H1 (cell line): ENCODE data around the gene SKAP2. TPM values are rescaled to one million over a fixed set of nuclear protein-coding genes. Genes with fewer than 3 reads are reported as not detected.

Experiments used
- CTCF ChIA-PET: fragments of 300-600 bp; sonication (Branson Sonifier 250); formaldehyde crosslinking; loops from one replicate; lab custom pipeline; 2021; ENCODE audit not compliant: partially characterized antibody; lab: Charles Lee
- POLR2A ChIA-PET: fragments of 300-600 bp; sonication (Branson Sonifier 250); formaldehyde crosslinking; loops from one replicate; lab custom pipeline; 2021; ENCODE audit warnings: inconsistent platforms; ENCODE audit not compliant: partially characterized antibody; lab: Charles Lee
- DNase-seq, 2 experiments: peaks; one replicate each; pipeline versions ENCODE4 v3.0.0 to v3.0.0-alpha.2; 2010 to 2022; ENCODE audit warnings: low spot score in 2 of 2, low read depth in 1 of 2, mixed read lengths in 1 of 2
- FAIRE-seq: peaks from 2 replicates; lab custom pipeline; 2011; peaks lifted over from hg19 to GRCh38; lab: Jason Lieb, UNC
- H2AFZ ChIP-seq: 2 replicates; pipeline ENCODE4 v1.8.1; 2012; ENCODE audit warnings: low read length, inconsistent platforms
- H2AK5ac ChIP-seq: 2 replicates; pipeline ENCODE4 v1.6.1; 2013; ENCODE audit warnings: low read depth, low read length
- H2BK120ac ChIP-seq: replicated peaks from 2 replicates; pipeline ENCODE3; 2013; ENCODE audit warnings: low read depth, low read length, inconsistent platforms
- H2BK12ac ChIP-seq: 2 replicates; pipeline ENCODE4 v1.6.1; 2013; ENCODE audit warnings: low read depth, low read length
- H2BK15ac ChIP-seq: 2 replicates; pipeline ENCODE4 v1.6.1; 2013; ENCODE audit warnings: low read length
- H2BK20ac ChIP-seq: 2 replicates; pipeline ENCODE4 v1.6.1; 2013; ENCODE audit warnings: low read length
- H2BK5ac ChIP-seq: 2 replicates; pipeline ENCODE4 v1.6.1; 2013; ENCODE audit warnings: low read depth, low read length
- H3K14ac ChIP-seq: 2 replicates; pipeline ENCODE4 v1.6.1; 2013; ENCODE audit warnings: inconsistent platforms; ENCODE audit not compliant: insufficient read length
- H3K18ac ChIP-seq: 2 replicates; pipeline ENCODE4 v1.6.1; 2013; ENCODE audit warnings: low read length; ENCODE audit errors: extremely low read depth
- H3K23ac ChIP-seq: 2 replicates; pipeline ENCODE4 v1.6.1; 2013; ENCODE audit warnings: inconsistent platforms; ENCODE audit not compliant: insufficient read length
- H3K23me2 ChIP-seq: 2 replicates; pipeline ENCODE4 v1.6.1; 2013; ENCODE audit warnings: low read depth, low read length
- H3K27ac ChIP-seq: 2 replicates; pipeline ENCODE4 v1.6.1; 2011; ENCODE audit warnings: low read depth, low read length, inconsistent platforms
- H3K27me3 ChIP-seq, 4 experiments: replicated peaks in 1 of 4; 1 replicate in 1 of 4; 2 replicates in 3 of 4; pipeline versions ENCODE4 v1.6.1 to v1.8.1; 2011 to 2013; ENCODE audit warnings: low read length in 3 of 4, mild to moderate bottlenecking in 3 of 4, inconsistent platforms in 2 of 4, mixed read lengths in 2 of 4, moderate library complexity in 1 of 4; ENCODE audit not compliant: control insufficient read depth in 3 of 4, insufficient read depth in 3 of 4; ENCODE audit errors: extremely low read depth in 1 of 4
- H3K36me3 ChIP-seq, 4 experiments: 2 replicates each; pipeline versions ENCODE4 v1.6.1 to v1.8.1; 2011 to 2013; ENCODE audit warnings: mild to moderate bottlenecking in 4 of 4, low read length in 3 of 4, moderate library complexity in 2 of 4, control low read depth in 1 of 4, inconsistent platforms in 1 of 4; ENCODE audit not compliant: insufficient read depth in 4 of 4, control insufficient read depth in 2 of 4
- H3K4ac ChIP-seq: replicated peaks from 2 replicates; pipeline ENCODE3; 2013; ENCODE audit warnings: low read length, low read depth, mixed read lengths, inconsistent platforms; ENCODE audit not compliant: insufficient read length
- H3K4me1 ChIP-seq, 4 experiments: replicated peaks in 1 of 4; 1 replicate in 1 of 4; 2 replicates in 3 of 4; pipeline versions ENCODE4 v1.6.1 to v1.8.1; 2011 to 2013; ENCODE audit warnings: low read length in 3 of 4, inconsistent platforms in 2 of 4, mixed read lengths in 1 of 4; ENCODE audit not compliant: insufficient read depth in 4 of 4, control insufficient read depth in 3 of 4
- H3K4me2 ChIP-seq, 2 experiments: 2 replicates each; pipeline versions ENCODE4 v1.6.1 to v1.8.1; 2011 to 2013; ENCODE audit warnings: low read depth in 2 of 2, low read length in 2 of 2, control low read depth in 1 of 2, inconsistent platforms in 1 of 2, mild to moderate bottlenecking in 1 of 2; ENCODE audit not compliant: insufficient read depth in 1 of 2
- H3K4me3 ChIP-seq, 4 experiments: fragments of 200-600, 300-600 bp in 1 of 4; sonication (generic), shearing (Covaris generic), sonication (Bioruptor Twin) in 1 of 4; 2 replicates each; pipeline versions ENCODE4 v1.5.1 to v1.8.1; 2011 to 2016; ENCODE audit warnings: low read length in 4 of 4, low read depth in 3 of 4, control low read depth in 2 of 4, inconsistent platforms in 2 of 4, mild to moderate bottlenecking in 2 of 4, mixed read lengths in 1 of 4, moderate library complexity in 1 of 4; ENCODE audit not compliant: insufficient read depth in 2 of 4; ENCODE audit errors: extremely low read depth in 1 of 4
- H3K56ac ChIP-seq: replicated peaks from 2 replicates; pipeline ENCODE3; 2013; ENCODE audit warnings: low read depth, mild to moderate bottlenecking, mixed read lengths, low read length, inconsistent platforms; ENCODE audit not compliant: insufficient read length
- H3K79me1 ChIP-seq: 2 replicates; pipeline ENCODE4 v1.6.1; 2013; ENCODE audit warnings: low read depth, low read length, control low read depth
- H3K79me2 ChIP-seq, 2 experiments: 2 replicates each; pipeline versions ENCODE4 v1.6.1 to v1.8.1; 2012 to 2013; ENCODE audit warnings: low read length in 2 of 2, mild to moderate bottlenecking in 2 of 2, inconsistent platforms in 1 of 2; ENCODE audit not compliant: insufficient read depth in 2 of 2, control insufficient read depth in 1 of 2
- H3K9ac ChIP-seq, 4 experiments: replicated peaks in 1 of 4; 1 replicate in 1 of 4; 2 replicates in 3 of 4; pipeline versions ENCODE4 v1.6.1 to v1.8.1; 2011 to 2013; ENCODE audit warnings: low read depth in 3 of 4, low read length in 3 of 4, control low read depth in 2 of 4, mild to moderate bottlenecking in 2 of 4, moderate library complexity in 2 of 4, inconsistent platforms in 1 of 4; ENCODE audit errors: extremely low read depth in 1 of 4
- H3K9me3 ChIP-seq, 2 experiments: 2 replicates each; pipeline versions ENCODE4 v1.6.1 to v1.8.1; 2012 to 2013; ENCODE audit warnings: mild to moderate bottlenecking in 2 of 2, moderate library complexity in 2 of 2, control low read depth in 1 of 2, inconsistent platforms in 1 of 2, low read depth in 1 of 2, low read length in 1 of 2, mixed read lengths in 1 of 2; ENCODE audit not compliant: insufficient read depth in 2 of 2
- H4K20me1 ChIP-seq, 2 experiments: replicated peaks in 1 of 2; 2 replicates each; pipeline versions ENCODE3 to v1.8.1; 2011 to 2013; ENCODE audit warnings: inconsistent platforms in 2 of 2, low read length in 2 of 2, mild to moderate bottlenecking in 1 of 2; ENCODE audit not compliant: insufficient read depth in 2 of 2, control insufficient read depth in 1 of 2
- H4K5ac ChIP-seq: 2 replicates; pipeline ENCODE4 v1.6.1; 2013; ENCODE audit warnings: low read length, low read depth, mixed read lengths, inconsistent platforms; ENCODE audit not compliant: insufficient read length
- H4K8ac ChIP-seq: 2 replicates; pipeline ENCODE4 v1.8.0; 2013; ENCODE audit warnings: mild to moderate bottlenecking, moderate library complexity, low read length, inconsistent platforms; ENCODE audit not compliant: insufficient read depth; ENCODE audit errors: extremely low read depth
- H4K91ac ChIP-seq: replicated peaks from 2 replicates; pipeline ENCODE3; 2013; ENCODE audit warnings: low read length, mixed read lengths, inconsistent platforms; ENCODE audit not compliant: insufficient read length
- CHD2 ChIP-seq: IDR thresholded peaks from 2 replicates; pipeline ENCODE4 v1.6.1; 2012; ENCODE audit warnings: low read length, improper control_type of control experiment
- EGR1 ChIP-seq: IDR thresholded peaks from 2 replicates; pipeline ENCODE4 v1.6.1; 2011; ENCODE audit warnings: low read depth, low read length, borderline replicate concordance
- JUND ChIP-seq: IDR thresholded peaks from 2 replicates; pipeline ENCODE4 v1.6.1; 2011; ENCODE audit warnings: mild to moderate bottlenecking, improper control_type of control experiment, low read length
- KDM4A ChIP-seq: IDR thresholded peaks from one replicate; pipeline ENCODE4 v1.7.1; 2012; ENCODE audit warnings: low read depth, mild to moderate bottlenecking, moderate library complexity, low read length, inconsistent platforms; ENCODE audit not compliant: severe bottlenecking
- KDM5A ChIP-seq: fragments of 200-600 bp; IDR thresholded peaks from 2 replicates; pipeline ENCODE4 v1.7.1; 2012; ENCODE audit warnings: mild to moderate bottlenecking, low read length, inconsistent platforms, mixed read lengths
- NANOG ChIP-seq: IDR thresholded peaks from 2 replicates; pipeline ENCODE4 v1.6.1; 2011; ENCODE audit warnings: low read length, low read depth, mild to moderate bottlenecking, inconsistent platforms; ENCODE audit not compliant: insufficient read depth, poor library complexity, severe bottlenecking
- RBBP5 ChIP-seq: IDR thresholded peaks from 2 replicates; pipeline ENCODE4 v1.7.1; 2012; ENCODE audit warnings: low read depth, mild to moderate bottlenecking, inconsistent platforms, low read length, moderate library complexity, borderline replicate concordance
- TBP ChIP-seq: IDR thresholded peaks from 2 replicates; pipeline ENCODE4 v1.6.1; 2011; ENCODE audit warnings: low read depth, low read length, improper control_type of control experiment
- YY1 ChIP-seq: IDR thresholded peaks from 2 replicates; pipeline ENCODE4 v1.6.1; 2011; ENCODE audit warnings: low read depth, mild to moderate bottlenecking, low read length
- WGBS, 2 experiments: shearing (Covaris generic) in 1 of 2; methylation state at CpG; one replicate each; pipeline versions ENCODE4 v1.1.6 to v1.1.7; 2013 to 2015; ENCODE audit warnings: low lambda C conversion rate in 2 of 2, mixed read lengths in 2 of 2, inconsistent platforms in 1 of 2, low coverage in 1 of 2, missing lambda C conversion rate in 1 of 2; ENCODE audit not compliant: insufficient replicate concordance in 2 of 2, insufficient coverage in 1 of 2, insufficient read length in 1 of 2; ENCODE audit errors: extremely low coverage in 1 of 2, missing lambda C conversion rate in 1 of 2; 5-methylcytosine and 5-hydroxymethylcytosine counted together
- polyA plus RNA-seq, 7 experiments: library from polyadenylated mRNA; depleted of rRNA in 3 of 7; stranded (reverse) in 5 of 7; unstranded in 2 of 7; fragments of >200 nt in 5 of 7; fragments of 200-250 nt in 2 of 7; gene quantifications; 1 replicate in 5 of 7; 2 replicates in 1 of 7; 4 replicates in 1 of 7; pipeline versions ENCODE4 v1.2.1 to v1.2.3, GENCODE V29; 2011 to 2013; ENCODE audit warnings: missing spikeins in 2 of 7, mixed read lengths in 2 of 7
- total RNA-seq: library from RNA; stranded (reverse); fragmentation: NEBNext Ultra II Directional; extraction: Animal tissue kit (Norgen Biotek cat#: 25700); gene quantifications from 2 replicates; pipeline ENCODE4 v1.2.1, GENCODE V29; 2021
- TF ChIP-seq, protein P1 (sequence below), 3 experiments: IDR thresholded peaks; 1 replicate in 2 of 3; 2 replicates in 1 of 3; pipeline versions ENCODE4 v1.5.1 to v1.6.1; 2011; ENCODE audit warnings: low read length in 3 of 3, mild to moderate bottlenecking in 3 of 3, inconsistent platforms in 2 of 3, low read depth in 1 of 3, moderate library complexity in 1 of 3; ENCODE audit not compliant: insufficient read depth in 1 of 3; ENCODE audit errors: control extremely low read depth in 1 of 3

SKAP2 gene
- total and polyA plus RNA-seq, 2 of the 8 experiments (the other 6 are each of a cell fraction or from before 2014, with no cell fraction given): 0.53 to 5.1 TPM

DNA sequence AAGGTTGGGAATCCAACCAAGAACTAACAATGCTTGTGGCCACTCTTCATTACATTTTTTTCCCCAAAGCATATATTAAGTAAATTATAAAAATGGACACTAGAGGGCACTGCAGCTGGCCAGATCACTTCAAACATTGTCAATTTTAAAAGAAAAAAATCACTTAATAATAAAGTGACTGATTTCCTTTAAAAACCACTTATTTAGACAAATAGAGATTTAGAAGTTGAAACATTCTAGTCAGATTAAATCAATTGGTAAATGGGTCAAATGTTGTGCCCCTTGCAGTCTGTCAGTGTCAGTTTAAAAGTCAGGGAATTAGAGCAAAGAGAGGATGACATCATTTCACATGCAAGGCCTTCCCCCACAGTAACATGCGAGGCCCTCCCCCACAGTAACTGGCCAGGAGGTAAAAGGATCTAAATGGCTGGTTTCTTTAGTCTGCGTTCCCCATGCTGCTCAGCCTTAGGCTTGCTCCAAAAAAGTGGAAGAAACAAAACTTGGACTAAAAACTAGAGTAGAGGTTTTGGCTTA lies 177.9 kb downstream of the SKAP2 start:
- Histone ChIP-seq H3K79me1 (no peaks in the 10 kb centered on the region), H4K20me1 (no peaks in the 10 kb centered on the region), H3K18ac (no peak overlapping the region), H3K23ac (no peak overlapping the region), H3K9ac (no peak overlapping the region), H3K4me3 (0 out of 8 replicates have a peak overlapping the region, but pooled peaks of 1 of the 4 experiments have one; percentile 18), H2BK12ac (no peak overlapping the region), H3K4me1 (peaks cover 0 to 3% (median 1%) of the 10 kb centered on the region in 4 experiments; a peak in 1 of 7 replicates), H2AK5ac (no peak overlapping the region), H3K4ac (no peak overlapping the region), H3K9me3 (no peaks in the 10 kb centered on the region), H2AFZ (0 out of 2 replicates have a peak overlapping the region, but pooled peaks have one; percentile 36), H3K14ac (no peak overlapping the region), H3K23me2 (no peaks in the 10 kb centered on the region), H3K4me2 (peak overlapping the region in 1 of 2 experiments; percentile 15; a peak in 2 of 4 replicates), H4K8ac (no peak overlapping the region), H4K5ac (no peak overlapping the region), H3K56ac (no peak overlapping the region), H2BK5ac (no peak overlapping the region), H3K36me3 (no peaks in the 10 kb centered on the region), H3K27me3 (peaks cover 0 to 1% (median 0%) of the 10 kb centered on the region in 4 experiments; a peak in 1 of 7 replicates), H3K79me2 (no peaks in the 10 kb centered on the region), H2BK15ac (no peak overlapping the region), H2BK120ac (no peak overlapping the region), H3K27ac (no peak overlapping the region), H4K91ac (no peak overlapping the region), H2BK20ac (no peak overlapping the region)
- FAIRE-seq (peak; percentile 42), DNase-seq (peak in 1 of 2 experiments; percentile 19)
- 23% methylated on average over 2 of the region's 2 CpGs; no CpG with 5 or more reads in 1 of the 2 experiments for WGBS, 2 experiments
- ChIA-PET CTCF (interaction anchor here (0.6 to 1.5 kb wide), 10 partner anchors 15 to 763 kb away, joined by 3 to 7 read pairs (median 3); no protein-coding TSS in a partner anchor), POLR2A (no interaction called here)
- TF ChIP-seq, protein P1, sequence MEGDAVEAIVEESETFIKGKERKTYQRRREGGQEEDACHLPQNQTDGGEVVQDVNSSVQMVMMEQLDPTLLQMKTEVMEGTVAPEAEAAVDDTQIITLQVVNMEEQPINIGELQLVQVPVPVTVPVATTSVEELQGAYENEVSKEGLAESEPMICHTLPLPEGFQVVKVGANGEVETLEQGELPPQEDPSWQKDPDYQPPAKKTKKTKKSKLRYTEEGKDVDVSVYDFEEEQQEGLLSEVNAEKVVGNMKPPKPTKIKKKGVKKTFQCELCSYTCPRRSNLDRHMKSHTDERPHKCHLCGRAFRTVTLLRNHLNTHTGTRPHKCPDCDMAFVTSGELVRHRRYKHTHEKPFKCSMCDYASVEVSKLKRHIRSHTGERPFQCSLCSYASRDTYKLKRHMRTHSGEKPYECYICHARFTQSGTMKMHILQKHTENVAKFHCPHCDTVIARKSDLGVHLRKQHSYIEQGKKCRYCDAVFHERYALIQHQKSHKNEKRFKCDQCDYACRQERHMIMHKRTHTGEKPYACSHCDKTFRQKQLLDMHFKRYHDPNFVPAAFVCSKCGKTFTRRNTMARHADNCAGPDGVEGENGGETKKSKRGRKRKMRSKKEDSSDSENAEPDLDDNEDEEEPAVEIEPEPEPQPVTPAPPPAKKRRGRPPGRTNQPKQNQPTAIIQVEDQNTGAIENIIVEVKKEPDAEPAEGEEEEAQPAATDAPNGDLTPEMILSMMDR (IDR thresholded peaks at IDR 0.05; ENCODE audit: control extremely low read depth in 1 of 3, insufficient read depth in 1 of 3, low read depth in 1 of 3, low read length in 3 of 3): peak in 2 of 3 experiments; percentile 29 to 30; a peak in 2 of 4 replicates
- TF ChIP-seq TBP (no peak), YY1 (no peak), KDM4A (no peak), KDM5A (no peak), RBBP5 (no peak), JUND (peak; percentile 85), CHD2 (no peak), EGR1 (no peak), NANOG (no peak)
